ENCODE data around the gene PLPP4. TPM values are rescaled to one million over a fixed set of nuclear protein-coding genes. Genes with fewer than 3 reads are reported as not detected.

Gene PLPP4
- total RNA-seq, 1 donor from 2014 or later, result 5.3 TPM

- no peak for DNase-seq (ENCODE audit: low read depth)
- no peak for TF ChIP-seq CTCF (IDR thresholded peaks at IDR 0.05; ENCODE audit: insufficient read depth, low read length, poor library complexity, severe bottlenecking)
- H3K36me3 ChIP-seq (ENCODE audit: control insufficient read depth, insufficient read depth, low read length), result no peaks in the 10 kb centered on the region
- no peaks in the 10 kb centered on the region for H3K27me3 ChIP-seq (ENCODE audit: control insufficient read depth, insufficient read depth, low read length)
- no peak overlapping the region for H3K4me3 ChIP-seq (ENCODE audit: low read depth, low read length)
These were observed 175.0 kb downstream of the PLPP4 start for GRCh38 chr10:120632047-120632446.

GRCh38 chr10:120632942-120633341 is 175.9 kb downstream of the PLPP4 start:
- no peak for TF ChIP-seq CTCF (IDR thresholded peaks at IDR 0.05; ENCODE audit: insufficient read depth, low read length, poor library complexity, severe bottlenecking)
- H3K36me3 ChIP-seq (ENCODE audit: control insufficient read depth, insufficient read depth, low read length), result no peaks in the 10 kb centered on the region
- H3K27me3 ChIP-seq (ENCODE audit: control insufficient read depth, insufficient read depth, low read length), result no peaks in the 10 kb centered on the region

DNA sequence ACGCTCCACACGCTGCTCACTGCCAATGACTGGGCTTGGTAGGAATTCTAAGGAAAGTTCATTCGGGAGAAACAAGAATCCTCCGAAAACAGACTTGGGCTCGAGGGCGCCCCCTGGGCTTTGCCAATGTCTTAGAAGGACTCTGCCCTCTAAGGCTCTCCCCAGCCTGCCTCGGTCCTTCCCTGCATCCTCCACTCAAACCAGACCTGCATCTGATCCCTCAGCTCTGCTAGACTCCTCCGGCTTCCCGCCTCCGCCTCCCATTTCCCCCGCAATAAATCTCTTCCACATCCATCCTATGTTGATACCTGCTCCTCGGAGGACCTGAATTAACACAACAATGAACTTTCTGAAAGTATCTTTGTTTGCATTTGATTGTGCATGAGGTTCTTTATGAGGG is 177.6 kb downstream of the PLPP4 start:
- no peaks in the 10 kb centered on the region for H3K36me3 ChIP-seq (ENCODE audit: control insufficient read depth, insufficient read depth, low read length)
- H3K27me3 ChIP-seq (ENCODE audit: control insufficient read depth, insufficient read depth, low read length), result no peaks in the 10 kb centered on the region
- TF ChIP-seq CTCF (IDR thresholded peaks at IDR 0.05; ENCODE audit: insufficient read depth, low read length, poor library complexity, severe bottlenecking), result peak; percentile 14
- no peak overlapping the region for H3K4me3 ChIP-seq (ENCODE audit: low read depth, low read length)
- no peak for DNase-seq (ENCODE audit: low read depth)

More at GRCh38 chr10:120632942-120633341, 175.9 kb downstream of the PLPP4 start:
- DNase-seq (ENCODE audit: low read depth), result no peak
- H3K4me3 ChIP-seq (ENCODE audit: low read depth, low read length), result no peak overlapping the region

Measured in kidney epithelial cell (primary cell).